Subcutaneous abdominal adipose tissue (tissue), 5 donors: Measurements from ENCODE around the gene SIRPA.

Experiments used
- H3K27ac ChIP-seq: one replicate; pipeline ENCODE4 v1.7.0; 2013; ENCODE audit warnings: low read depth, mild to moderate bottlenecking, inconsistent platforms, low read length, moderate library complexity
- H3K27me3 ChIP-seq, 5 donors: one replicate each; pipeline ENCODE4 v1.7.0; 2013; ENCODE audit warnings: low read length in 5 of 5, inconsistent platforms in 1 of 5; ENCODE audit not compliant: control insufficient read depth in 5 of 5, insufficient read depth in 4 of 5
- H3K36me3 ChIP-seq, 5 donors: one replicate each; pipeline ENCODE4 v1.7.0; 2013; ENCODE audit warnings: low read length in 5 of 5; ENCODE audit not compliant: control insufficient read depth in 5 of 5, insufficient read depth in 5 of 5
- H3K4me1 ChIP-seq, 5 donors: one replicate each; pipeline ENCODE4 v1.7.0; 2013; ENCODE audit warnings: low read length in 5 of 5, mild to moderate bottlenecking in 3 of 5, moderate library complexity in 1 of 5; ENCODE audit not compliant: control insufficient read depth in 5 of 5, insufficient read depth in 5 of 5
- H3K4me3 ChIP-seq, 5 donors: one replicate each; pipeline ENCODE4 v1.7.0; 2013; ENCODE audit warnings: low read length in 5 of 5, low read depth in 1 of 5
- H3K9ac ChIP-seq, 5 donors: one replicate each; pipeline ENCODE4 v1.7.0; 2013; ENCODE audit warnings: low read length in 5 of 5, mild to moderate bottlenecking in 4 of 5, moderate library complexity in 3 of 5
- H3K9me3 ChIP-seq, 5 donors: one replicate each; pipeline ENCODE4 v1.7.0; 2013; ENCODE audit warnings: low read length in 5 of 5; ENCODE audit not compliant: control insufficient read depth in 5 of 5
- donor health status: healthy.
- donor health status: healthy.
- donor health status: healthy.
- donor health status: healthy.
- donor health status: healthy.

Gene SIRPA

DNA sequence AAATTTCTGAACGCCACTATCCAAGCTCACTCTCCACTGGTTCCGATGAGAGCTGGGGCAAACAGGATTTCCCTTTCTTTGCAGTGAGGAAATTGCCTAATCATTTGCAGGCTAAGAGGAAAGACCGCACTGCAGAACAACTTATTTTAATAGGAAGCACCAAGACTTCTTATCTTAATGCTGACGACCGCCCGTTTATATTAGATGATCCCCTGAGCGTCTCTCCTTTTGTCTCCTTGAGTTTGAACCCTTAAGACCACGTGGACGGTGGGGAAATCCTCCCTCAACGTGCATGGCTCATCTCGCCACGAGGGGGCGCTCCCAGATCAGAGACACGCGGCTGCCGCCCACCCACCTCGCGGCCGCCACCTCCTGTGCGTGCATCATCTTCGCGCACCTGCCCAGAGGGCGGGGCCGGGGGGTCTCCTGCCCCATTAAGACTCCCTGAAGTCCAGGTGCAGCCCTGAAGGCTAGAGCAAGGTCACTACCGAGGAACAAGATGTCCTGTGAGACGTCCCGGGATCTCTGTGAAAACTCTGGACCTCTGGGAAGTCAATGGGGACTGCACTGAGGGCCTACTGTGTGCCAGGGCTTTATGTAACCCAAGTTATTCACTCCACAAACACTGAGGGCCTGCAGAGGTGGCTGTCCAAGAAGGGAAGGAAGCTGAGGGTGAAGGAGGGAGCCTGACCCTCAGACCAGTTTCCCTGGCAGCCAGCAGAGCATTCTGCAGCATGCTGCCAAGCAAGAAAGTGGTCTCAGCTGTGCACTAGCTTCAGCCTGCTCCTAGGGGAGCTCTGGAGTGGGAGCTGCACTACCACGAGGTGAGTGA lies 70.5 kb downstream of the SIRPA start:
- Histone ChIP-seq H3K4me1 (peaks cover 0 to 21% (median 13%) of the 10 kb centered on the region in 5 donors), H3K9me3 (no peaks in the 10 kb centered on the region), H3K36me3 (no peaks in the 10 kb centered on the region), H3K27me3 (peaks cover 0 to 5% (median 2%) of the 10 kb centered on the region in 5 donors), H3K4me3 (peak overlapping the region in 4 of 5 donors; percentile 44 to 57 (median 53)), H3K9ac (no peak overlapping the region), H3K27ac (no peak overlapping the region)

DNA sequence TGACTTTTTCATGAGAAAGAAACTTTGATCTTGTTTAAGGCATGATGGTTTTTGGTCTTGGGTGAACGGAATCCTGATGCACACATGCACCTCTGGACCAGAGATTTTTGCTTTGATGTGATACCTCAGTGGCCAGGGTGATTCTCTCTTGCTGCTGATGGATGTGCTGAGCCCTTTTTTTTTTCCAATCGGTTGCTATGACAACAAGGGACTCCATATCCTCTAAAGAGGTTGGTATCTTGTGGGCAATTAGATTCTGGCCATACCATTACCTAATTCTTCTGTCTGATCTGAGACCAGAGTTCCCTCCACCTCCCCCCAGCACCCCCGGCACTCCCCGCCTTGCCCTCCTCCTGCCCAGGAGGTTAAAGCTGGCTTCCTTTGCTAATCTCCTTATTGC lies 73.8 kb downstream of the SIRPA start:
- no peaks in the 10 kb centered on the region for H3K9me3 ChIP-seq
- H3K4me1 ChIP-seq: peaks cover 0 to 21% (median 13%) of the 10 kb centered on the region in 5 donors
- no peak overlapping the region for H3K27ac ChIP-seq
- H3K27me3 ChIP-seq: peaks cover 2 to 10% (median 5%) of the 10 kb centered on the region in 5 donors
- no peaks in the 10 kb centered on the region for H3K36me3 ChIP-seq
- no peak overlapping the region for H3K4me3 ChIP-seq
- no peak overlapping the region for H3K9ac ChIP-seq

- Histone ChIP-seq H3K27ac (no peak overlapping the region), H3K27me3 (peaks cover 0 to 13% (median 5%) of the 10 kb centered on the region in 5 donors), H3K4me1 (no peaks in the 10 kb centered on the region), H3K9ac (no peak overlapping the region), H3K4me3 (no peak overlapping the region), H3K36me3 (no peaks in the 10 kb centered on the region), H3K9me3 (peaks cover 0 to 2% (median 0%) of the 10 kb centered on the region in 5 donors)
These were observed 76.8 kb downstream of the SIRPA start for GRCh38 chr20:1971893-1972586.

GRCh38 chr20:1973601-1974440 lies 78.6 kb downstream of the SIRPA start:
- H3K9me3 ChIP-seq: peaks cover 0 to 3% (median 0%) of the 10 kb centered on the region in 5 donors
- no peak overlapping the region for H3K9ac ChIP-seq
- no peaks in the 10 kb centered on the region for H3K36me3 ChIP-seq
- no peaks in the 10 kb centered on the region for H3K4me1 ChIP-seq
- H3K4me3 ChIP-seq: no peak overlapping the region
- H3K27me3 ChIP-seq: peaks cover 4 to 13% (median 5%) of the 10 kb centered on the region in 5 donors
- no peak overlapping the region for H3K27ac ChIP-seq

DNA sequence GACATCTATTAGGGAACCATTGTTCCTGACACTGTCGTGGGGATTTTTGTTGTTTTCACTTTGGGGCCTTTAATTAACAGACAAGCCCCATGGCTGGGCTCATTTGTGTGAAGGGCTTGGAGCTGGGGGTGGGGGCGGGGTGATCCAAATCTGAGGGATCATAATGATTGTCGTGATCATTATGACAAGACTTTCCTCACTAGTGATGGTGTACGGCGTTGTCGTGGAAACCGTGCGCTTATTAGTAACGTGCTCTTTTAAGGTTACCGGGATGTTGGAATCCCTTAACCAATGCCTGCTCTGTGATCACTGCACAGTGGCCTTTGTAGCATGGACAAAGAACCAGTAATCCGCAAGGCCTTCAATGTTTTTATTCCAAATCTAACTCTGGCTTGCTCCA lies 80.1 kb downstream of the SIRPA start:
- peaks cover 0 to 3% (median 0%) of the 10 kb centered on the region in 5 donors for H3K9me3 ChIP-seq
- no peak overlapping the region for H3K4me3 ChIP-seq
- H3K4me1 ChIP-seq: no peaks in the 10 kb centered on the region
- H3K27ac ChIP-seq: no peak overlapping the region
- H3K9ac ChIP-seq: no peak overlapping the region
- H3K27me3 ChIP-seq: peaks cover 6 to 17% (median 12%) of the 10 kb centered on the region in 5 donors
- H3K36me3 ChIP-seq: no peaks in the 10 kb centered on the region

DNA sequence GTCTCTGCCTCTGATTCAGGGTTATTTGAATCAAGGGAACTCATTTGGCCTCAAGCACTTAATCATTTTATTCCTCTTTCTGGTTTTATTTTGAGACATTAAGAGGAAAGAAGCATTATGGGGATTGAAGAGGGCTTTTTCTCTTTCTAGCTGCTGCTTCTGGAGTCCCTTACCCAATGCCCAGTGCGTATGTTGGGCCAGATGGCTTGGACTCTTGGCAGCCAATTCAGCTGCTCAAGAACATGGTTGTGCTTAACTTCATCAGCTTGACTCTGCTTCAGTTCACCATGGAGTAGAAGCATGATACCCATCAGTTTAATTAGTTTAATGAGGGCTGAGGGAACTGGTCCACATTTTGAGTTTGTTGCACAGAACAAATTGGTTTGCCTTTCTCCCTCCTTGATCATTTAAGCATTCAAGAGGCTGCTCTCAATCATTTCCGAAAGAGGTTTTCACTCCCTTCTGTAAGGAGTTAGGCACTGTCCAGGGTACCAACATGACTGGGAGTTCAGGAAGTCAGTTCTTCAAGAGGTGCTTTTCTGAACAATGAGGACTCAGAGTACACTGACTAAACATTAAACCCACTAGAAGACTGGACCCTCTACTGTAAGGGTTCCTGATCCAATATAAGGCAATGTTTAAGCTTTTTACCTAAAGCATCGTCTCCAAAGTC lies 84.0 kb downstream of the SIRPA start:
- Histone ChIP-seq H3K27me3 (peaks cover 10 to 24% (median 16%) of the 10 kb centered on the region in 5 donors), H3K27ac (no peak overlapping the region), H3K4me3 (no peak overlapping the region)

DNA sequence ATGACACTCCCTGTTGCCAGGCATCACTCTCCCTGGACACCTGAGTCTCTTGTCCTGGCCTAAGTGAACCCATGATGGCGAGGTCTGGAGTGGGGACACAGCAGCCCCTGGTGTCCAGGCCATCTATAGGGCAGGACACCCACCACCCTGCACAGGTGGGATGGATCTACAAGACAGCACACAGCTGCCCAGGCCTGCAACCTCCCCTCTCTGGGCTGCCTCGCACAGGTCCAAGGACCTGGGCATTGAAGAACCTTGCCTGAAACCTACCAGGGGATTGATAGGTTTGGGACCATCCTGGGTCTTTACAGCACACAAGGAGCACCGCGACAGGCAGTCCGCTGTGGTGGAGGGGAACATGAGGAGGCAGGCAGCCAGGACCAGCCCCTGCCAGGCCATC lies 87.5 kb downstream of the SIRPA start:
- Histone ChIP-seq H3K9me3 (no peaks in the 10 kb centered on the region), H3K4me3 (no peak overlapping the region), H3K36me3 (no peaks in the 10 kb centered on the region), H3K27me3 (peaks cover 10 to 36% (median 21%) of the 10 kb centered on the region in 5 donors), H3K27ac (no peak overlapping the region), H3K4me1 (no peaks in the 10 kb centered on the region), H3K9ac (no peak overlapping the region)

More for the DNA sequence above, 84.0 kb downstream of the SIRPA start:
- no peak overlapping the region for H3K9ac ChIP-seq
- no peaks in the 10 kb centered on the region for H3K36me3 ChIP-seq
- H3K4me1 ChIP-seq: no peaks in the 10 kb centered on the region
- H3K9me3 ChIP-seq: peaks cover 0 to 3% (median 0%) of the 10 kb centered on the region in 5 donors

GRCh38 chr20:1983301-1983700 lies 88.1 kb downstream of the SIRPA start:
- H3K4me3 ChIP-seq: no peak overlapping the region
- peaks cover 10 to 36% (median 18%) of the 10 kb centered on the region in 5 donors for H3K27me3 ChIP-seq
- no peak overlapping the region for H3K27ac ChIP-seq
- H3K9me3 ChIP-seq: no peaks in the 10 kb centered on the region
- no peaks in the 10 kb centered on the region for H3K4me1 ChIP-seq
- H3K9ac ChIP-seq: no peak overlapping the region
- H3K36me3 ChIP-seq: no peaks in the 10 kb centered on the region

DNA sequence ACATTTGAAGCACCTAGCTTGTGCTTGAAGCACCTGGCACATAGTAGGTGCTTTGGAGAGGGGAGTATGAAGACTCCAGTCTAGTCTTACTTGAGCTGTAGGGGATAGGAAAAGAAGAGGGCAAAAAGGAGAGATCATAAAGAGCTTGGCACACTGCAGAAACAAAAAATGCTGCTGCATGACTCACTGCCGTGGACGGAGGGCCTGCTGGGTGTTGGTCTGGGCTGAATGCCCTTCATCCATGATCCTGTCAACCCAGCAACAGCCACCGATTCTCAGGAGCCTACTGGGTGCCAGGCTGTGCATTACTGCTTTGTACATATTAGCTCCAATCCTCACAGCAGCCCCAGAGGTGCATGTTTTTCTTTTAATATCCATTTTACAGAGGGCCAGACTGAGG lies 92.6 kb downstream of the SIRPA start:
- H3K27me3 ChIP-seq: peaks cover 13 to 45% (median 28%) of the 10 kb centered on the region in 5 donors
- no peaks in the 10 kb centered on the region for H3K9me3 ChIP-seq

More for the DNA sequence above, 92.6 kb downstream of the SIRPA start:
- no peaks in the 10 kb centered on the region for H3K36me3 ChIP-seq
- no peak overlapping the region for H3K27ac ChIP-seq
- no peak overlapping the region for H3K4me3 ChIP-seq
- no peak overlapping the region for H3K9ac ChIP-seq
- no peaks in the 10 kb centered on the region for H3K4me1 ChIP-seq
